Amygdala (tissue), 56 donors: ENCODE data around the gene TEDC1.

Experiments used
- DNase-seq, 56 donors: peaks; one replicate each; lab custom pipeline; 2025; lab: John Stamatoyannopoulos, UW

The TEDC1 gene

GRCh38 chr14:105493921-105494605 lies 3.0 kb downstream of the TEDC1 start:
- DNase-seq, result no peak

DNA sequence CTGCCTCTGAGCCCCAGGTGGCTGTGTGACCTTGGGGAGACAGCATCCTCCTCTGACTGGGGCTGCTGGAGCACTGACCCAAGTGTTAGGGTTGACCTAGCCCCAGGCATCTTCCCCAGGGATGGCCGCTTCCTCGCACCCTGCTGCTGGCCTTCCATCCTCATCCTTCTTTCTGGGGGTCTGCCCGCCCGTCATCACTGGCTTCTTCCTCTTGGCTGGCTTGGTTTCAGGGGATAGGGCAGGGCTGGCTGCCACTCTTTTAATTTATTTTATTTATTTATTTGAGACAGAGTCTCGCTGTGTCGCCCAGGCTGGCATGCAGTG lies 3.5 kb downstream of the TEDC1 start:
- DNase-seq, result no peak

GRCh38 chr14:105495101-105495989 lies 4.3 kb downstream of the TEDC1 start:
- no peak for DNase-seq

DNA sequence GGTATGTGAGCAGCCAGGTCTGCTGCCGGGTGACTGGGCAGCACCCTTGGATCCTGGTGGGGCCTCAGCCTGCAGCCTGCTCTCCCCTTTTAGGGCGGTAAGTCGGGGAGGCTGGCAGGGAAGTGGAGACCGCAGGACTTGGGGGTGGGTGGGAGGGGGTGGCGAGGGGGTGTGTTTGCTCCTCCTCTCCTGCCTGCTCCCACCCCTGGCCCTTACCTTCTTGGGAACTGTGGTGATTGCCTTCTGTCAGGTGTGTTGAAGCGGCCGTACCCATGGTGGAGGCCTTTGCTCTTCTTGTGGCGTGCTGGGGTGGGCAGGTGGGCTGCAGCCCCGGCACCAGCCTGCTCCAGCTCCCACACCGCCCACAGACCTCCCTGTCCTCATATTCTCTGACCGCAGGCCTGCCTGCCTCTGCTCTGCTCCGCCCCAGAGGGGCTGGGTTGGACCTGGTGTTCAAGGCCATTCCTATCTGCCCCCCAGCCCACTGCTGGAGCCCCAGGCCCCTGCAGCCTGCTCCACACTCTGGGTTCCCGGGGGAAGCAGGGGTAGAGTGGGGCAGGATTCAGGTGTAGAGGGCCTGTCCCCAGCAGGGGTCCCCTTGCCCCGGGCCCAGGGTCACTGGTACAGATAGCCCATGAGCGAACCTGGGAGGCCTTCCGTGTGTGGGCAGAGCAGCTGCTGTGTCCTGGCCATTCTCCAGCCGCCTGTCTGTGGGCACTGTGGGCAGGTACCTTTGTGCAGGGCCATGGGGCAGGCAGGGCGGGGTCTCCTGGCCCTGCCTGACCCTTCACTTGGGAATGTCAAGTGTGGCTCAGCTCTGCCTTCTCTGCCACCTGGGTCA lies 5.2 kb downstream of the TEDC1 start:
- DNase-seq, result no peak

DNA sequence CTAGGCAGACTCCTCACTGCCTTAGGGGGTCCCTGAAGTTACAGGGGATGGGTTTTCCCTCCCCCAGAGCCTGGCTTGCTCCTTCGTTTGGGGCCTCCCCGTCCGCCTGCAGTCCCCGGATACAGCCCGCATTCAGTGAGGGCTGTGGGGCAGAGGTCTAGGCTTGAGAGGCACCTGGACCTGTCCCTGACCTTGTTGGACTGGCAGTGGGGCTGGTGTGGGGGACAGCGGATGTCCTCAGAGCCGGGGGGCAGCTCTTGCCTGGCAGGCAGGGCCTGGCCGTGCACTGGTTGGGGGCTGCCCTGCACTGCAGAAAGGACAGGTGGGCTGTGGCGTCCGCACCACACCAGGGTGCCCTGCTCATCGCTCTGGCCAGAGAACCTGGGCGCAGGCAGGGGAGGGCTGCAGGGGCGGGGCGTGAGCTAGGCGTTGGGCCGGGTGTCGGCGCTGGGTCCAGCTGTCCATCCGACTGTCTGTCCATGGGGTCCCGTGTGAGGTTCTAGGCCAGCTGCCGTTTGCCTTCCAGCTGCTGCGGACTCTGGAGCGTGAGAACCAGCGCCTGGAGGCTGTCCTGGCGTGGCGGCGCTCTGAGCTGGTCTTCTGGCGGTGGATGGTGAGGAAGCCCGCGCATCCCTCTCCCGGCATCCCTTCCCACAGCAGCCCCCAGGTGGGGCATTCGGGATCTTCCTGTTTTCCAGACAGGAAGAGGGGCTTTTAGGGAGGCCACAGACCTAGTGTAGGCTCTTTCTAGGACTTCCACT lies 6.0 kb downstream of the TEDC1 start:
- no peak for DNase-seq

- no peak for DNase-seq
Measured at GRCh38 chr14:105497671-105498429, 6.8 kb downstream of the TEDC1 start.

DNA sequence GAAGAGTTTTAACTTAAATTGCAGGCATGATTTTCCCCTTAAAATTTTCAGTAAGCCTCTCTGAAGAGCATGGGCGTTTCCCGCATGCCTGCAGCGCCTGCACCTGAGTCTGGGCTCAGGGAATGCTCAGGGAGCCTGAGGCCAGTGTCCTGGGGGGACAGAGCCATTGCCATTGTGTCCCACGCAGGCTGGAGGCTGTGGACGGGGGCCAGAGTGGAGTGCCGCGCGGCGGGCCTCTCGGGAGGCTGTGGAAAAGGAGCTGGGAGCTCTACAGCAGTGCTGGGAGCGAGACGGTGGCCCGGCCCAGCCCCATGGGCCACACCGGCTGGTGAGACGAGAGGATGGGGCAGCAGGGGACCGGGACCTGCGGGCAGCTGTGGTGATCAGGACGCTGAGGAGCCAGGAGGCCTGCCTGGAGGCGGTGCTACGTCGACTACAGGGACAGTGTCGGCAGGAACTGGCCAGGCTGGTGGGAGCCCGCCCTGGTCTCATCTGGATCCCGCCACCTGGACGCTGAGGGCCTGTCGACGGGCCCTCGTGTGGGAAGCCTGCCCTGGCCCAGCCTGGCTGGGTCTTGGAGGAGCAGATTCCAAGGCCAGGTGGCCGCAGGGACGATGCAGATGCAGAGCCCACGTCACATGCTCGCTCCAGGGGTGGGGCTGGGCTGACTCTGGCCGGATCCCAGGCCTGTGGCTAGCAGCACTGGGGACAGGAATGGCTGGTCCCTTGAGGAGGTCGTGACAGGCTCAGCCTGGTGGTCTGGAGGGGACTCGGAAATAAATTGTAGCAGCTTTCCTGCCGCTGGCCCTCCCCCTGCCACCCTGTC lies 7.6 kb downstream of the TEDC1 start:
- peak in 33 of 56 donors; percentile 32 to 84 (median 72) for DNase-seq

- DNase-seq, result peak in 55 of 56 donors; percentile 26 to 97 (median 87)
Measured at GRCh38 chr14:105499256-105500035, 8.4 kb downstream of the TEDC1 start.

GRCh38 chr14:105500036-105500725 lies 9.1 kb downstream of the TEDC1 start:
- no peak for DNase-seq

DNA sequence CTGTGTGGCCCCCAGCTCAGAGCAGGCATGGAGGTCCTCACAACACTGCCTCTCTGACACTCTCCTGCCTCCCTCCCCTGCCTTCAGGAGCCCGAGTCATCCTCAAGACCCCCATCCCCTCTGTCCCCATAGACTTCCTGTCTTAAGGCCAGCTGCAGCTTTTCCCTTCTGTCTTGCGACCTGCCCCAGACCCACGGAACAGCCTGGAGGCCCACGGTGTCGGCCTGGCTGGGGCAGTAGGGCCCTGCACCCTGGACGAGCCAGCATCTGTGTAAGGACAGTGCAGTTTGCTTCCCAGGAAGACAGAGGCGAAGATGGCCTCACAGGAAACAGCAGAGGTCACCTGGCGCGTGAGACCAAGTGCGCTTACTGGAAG lies 9.7 kb downstream of the TEDC1 start:
- no peak for DNase-seq

DNA sequence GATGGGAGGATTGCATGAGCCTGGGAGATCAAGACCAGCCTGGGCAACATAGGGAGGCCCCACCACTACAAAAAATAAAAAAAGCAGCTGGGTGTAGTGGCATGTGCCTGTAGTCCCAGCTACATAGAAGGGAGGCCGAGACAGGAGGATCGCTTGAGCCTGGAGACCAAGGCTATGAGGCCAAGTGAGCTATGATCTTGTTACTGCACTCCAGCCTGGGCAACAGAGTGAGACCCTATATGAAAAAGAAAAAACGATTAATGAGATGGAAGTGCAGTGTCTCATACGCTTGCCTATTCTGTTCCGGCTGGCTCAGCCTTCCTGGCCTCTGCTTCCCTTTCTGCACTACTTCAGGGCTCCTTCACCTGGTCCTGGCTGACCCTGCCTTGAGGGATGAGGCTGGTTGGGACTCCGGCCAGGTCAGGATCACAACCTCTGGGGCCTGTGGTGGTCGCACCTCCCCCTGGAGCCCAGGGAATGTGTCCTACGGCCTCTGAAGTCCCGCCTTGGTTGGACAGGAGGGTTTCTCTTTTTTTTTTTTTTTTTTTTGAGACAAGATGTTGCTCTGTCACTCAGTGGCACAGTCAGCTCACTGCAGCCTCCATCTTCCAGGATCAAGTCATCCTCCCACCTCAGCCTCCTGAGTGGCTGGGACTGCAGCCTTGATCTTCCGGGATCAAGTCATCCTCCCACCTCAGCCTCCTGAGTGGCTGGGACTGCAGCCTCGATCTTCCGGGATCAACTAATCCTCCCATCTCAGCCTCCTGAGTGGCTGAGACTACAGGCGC lies 10.7 kb downstream of the TEDC1 start:
- no peak for DNase-seq

DNA sequence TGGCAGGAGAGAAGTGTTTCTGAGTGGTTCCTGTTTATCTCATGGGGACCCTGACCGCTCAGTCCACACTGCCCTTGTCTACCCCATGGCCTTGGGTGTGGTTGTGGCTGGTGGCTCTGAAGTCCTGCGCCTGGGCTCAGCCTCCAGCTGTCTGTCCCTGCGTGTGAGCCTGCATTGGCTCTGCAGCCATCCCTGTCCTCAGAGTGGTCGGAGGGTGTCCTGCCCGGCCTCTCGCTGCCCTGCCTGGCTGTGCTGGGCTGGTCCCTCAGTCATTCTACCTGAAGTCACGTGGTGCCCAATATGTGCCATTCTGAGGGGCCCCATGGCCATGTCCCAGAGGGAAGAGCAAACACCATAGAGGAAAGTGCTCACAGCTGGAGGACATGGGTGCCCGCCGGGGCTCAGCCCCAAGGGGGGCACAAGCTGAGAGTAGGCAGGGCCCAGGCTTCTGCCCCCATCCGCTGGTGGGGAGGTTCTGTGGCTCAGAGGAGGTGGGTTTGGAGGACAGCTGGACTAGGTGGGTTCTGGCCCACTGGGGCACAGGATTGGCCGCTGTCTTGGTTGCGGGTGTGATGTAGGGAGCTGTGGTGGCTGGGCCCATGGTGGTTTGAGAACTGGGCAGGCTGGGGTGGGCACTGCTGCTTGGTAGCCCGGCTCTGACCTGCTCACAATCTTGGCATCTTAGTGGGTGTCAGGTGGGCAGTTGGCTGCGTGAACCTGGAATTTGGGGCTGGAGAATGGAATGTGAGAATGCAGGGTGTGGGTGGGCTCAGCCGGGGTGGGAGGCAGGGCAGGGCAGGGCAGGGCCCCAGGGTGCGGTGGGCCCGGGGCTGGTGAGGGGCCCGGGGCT lies 11.6 kb downstream of the TEDC1 start:
- no peak for DNase-seq

GRCh38 chr14:105503296-105503640 lies 12.2 kb downstream of the TEDC1 start:
- DNase-seq, result no peak

GRCh38 chr14:105503935-105504692 lies 13.1 kb downstream of the TEDC1 start:
- DNase-seq, result no peak

GRCh38 chr14:105505101-105505500 lies 14.1 kb downstream of the TEDC1 start:
- DNase-seq, result no peak
